ENCODE measurements around the gene PDLIM4.

The PDLIM4 gene

GRCh38 chr5:132245593-132245992, 11.9 kb upstream of the PDLIM4 start:
- Histone ChIP-seq H3K4me2 (ENCODE audit: insufficient read depth, low read length, poor library complexity, severe bottlenecking) (no peak overlapping the region), H3K14ac (ENCODE audit: low read length) (no peak overlapping the region), H3K79me1 (ENCODE audit: low read depth, low read length) (no peaks in the 10 kb centered on the region), H3K27ac (replicated peaks; ENCODE audit: low read length) (no peak overlapping the region), H2AK5ac (ENCODE audit: low read depth, low read length) (no peak overlapping the region), H2BK15ac (ENCODE audit: low read length) (no peak overlapping the region), H3K9ac (ENCODE audit: low read depth, low read length, poor library complexity) (no peak overlapping the region), H3K4me3 (ENCODE audit: low read length in 2 of 2) (no peak overlapping the region), H2BK5ac (ENCODE audit: low read length) (no peak overlapping the region), H3K18ac (ENCODE audit: low read length) (no peak overlapping the region), H3K9me3 (replicated peaks in 1 of 2; ENCODE audit: control insufficient read depth in 2 of 2, insufficient read depth in 1 of 2, low read depth in 1 of 2, low read length in 2 of 2) (no peaks in the 10 kb centered on the region), H2AFZ (ENCODE audit: low read length) (no peak overlapping the region), H3K23ac (ENCODE audit: low read depth, low read length, poor library complexity) (no peak overlapping the region), H3K4ac (ENCODE audit: low read length) (no peak overlapping the region), H4K91ac (ENCODE audit: low read depth, low read length, poor library complexity) (no peak overlapping the region), H2BK120ac (ENCODE audit: low read depth, low read length) (no peak overlapping the region), H2BK12ac (ENCODE audit: low read length) (no peak overlapping the region), H4K8ac (ENCODE audit: low read depth, low read length) (no peak overlapping the region), H3K4me1 (ENCODE audit: control insufficient read depth in 2 of 2, insufficient read depth in 1 of 2, low read depth in 1 of 2, low read length in 2 of 2) (peaks cover 0 to 2% of the 10 kb centered on the region in 2 donors), H3K36me3 (replicated peaks in 1 of 2; ENCODE audit: control insufficient read depth in 2 of 2, insufficient read depth in 2 of 2, low read length in 2 of 2) (no peaks in the 10 kb centered on the region), H3K27me3 (ENCODE audit: control insufficient read depth in 3 of 3, insufficient read depth in 3 of 3, low read depth in 1 of 3, low read length in 3 of 3) (no peaks in the 10 kb centered on the region)
- no peak for DNase-seq (ENCODE audit: low spot score)
- no CpG with 5 or more reads among the region's 1 CpG for WGBS, 2 donors (ENCODE audit: extremely low coverage in 2 of 2, insufficient read length in 2 of 2, insufficient replicate concordance in 1 of 2)

- DNase-seq (ENCODE audit: low spot score) = no peak
- no peaks in the 10 kb centered on the region for H3K9me3 ChIP-seq (replicated peaks in 1 of 2; ENCODE audit: control insufficient read depth in 2 of 2, insufficient read depth in 1 of 2, low read depth in 1 of 2, low read length in 2 of 2)
- H3K27ac ChIP-seq (replicated peaks; ENCODE audit: low read length) = no peak overlapping the region
- H3K14ac ChIP-seq (ENCODE audit: low read length) = no peak overlapping the region
- H2BK5ac ChIP-seq (ENCODE audit: low read length) = no peak overlapping the region
- H3K18ac ChIP-seq (ENCODE audit: low read length) = no peak overlapping the region
- H3K4me2 ChIP-seq (ENCODE audit: insufficient read depth, low read length, poor library complexity, severe bottlenecking) = no peak overlapping the region
- no peak overlapping the region for H3K4ac ChIP-seq (ENCODE audit: low read length)
- H2BK120ac ChIP-seq (ENCODE audit: low read depth, low read length) = no peak overlapping the region
- no peak overlapping the region for H2AK5ac ChIP-seq (ENCODE audit: low read depth, low read length)
- no peak overlapping the region for H2AFZ ChIP-seq (ENCODE audit: low read length)
- H2BK12ac ChIP-seq (ENCODE audit: low read length) = no peak overlapping the region
- H4K8ac ChIP-seq (ENCODE audit: low read depth, low read length) = no peak overlapping the region
- no peak overlapping the region for H3K9ac ChIP-seq (ENCODE audit: low read depth, low read length, poor library complexity)
- peaks cover 0 to 6% of the 10 kb centered on the region in 2 donors for H3K4me1 ChIP-seq (ENCODE audit: control insufficient read depth in 2 of 2, insufficient read depth in 1 of 2, low read depth in 1 of 2, low read length in 2 of 2)
- H3K36me3 ChIP-seq (replicated peaks in 1 of 2; ENCODE audit: control insufficient read depth in 2 of 2, insufficient read depth in 2 of 2, low read length in 2 of 2) = no peaks in the 10 kb centered on the region
- no peak overlapping the region for H2BK15ac ChIP-seq (ENCODE audit: low read length)
- no peak overlapping the region for H4K91ac ChIP-seq (ENCODE audit: low read depth, low read length, poor library complexity)
- H3K27me3 ChIP-seq (ENCODE audit: control insufficient read depth in 3 of 3, insufficient read depth in 3 of 3, low read depth in 1 of 3, low read length in 3 of 3) = no peaks in the 10 kb centered on the region
- H3K4me3 ChIP-seq (ENCODE audit: low read length in 2 of 2) = no peak overlapping the region
- H3K23ac ChIP-seq (ENCODE audit: low read depth, low read length, poor library complexity) = no peak overlapping the region
- H3K79me1 ChIP-seq (ENCODE audit: low read depth, low read length) = no peaks in the 10 kb centered on the region
These were observed 10.7 kb upstream of the PDLIM4 start for GRCh38 chr5:132246806-132247205.

GRCh38 chr5:132250547-132250946, 6.9 kb upstream of the PDLIM4 start:
- Histone ChIP-seq H3K4me1 (ENCODE audit: control insufficient read depth in 2 of 2, insufficient read depth in 1 of 2, low read depth in 1 of 2, low read length in 2 of 2) (peaks cover 0 to 6% of the 10 kb centered on the region in 2 donors), H4K8ac (ENCODE audit: low read depth, low read length) (no peak overlapping the region), H2BK15ac (ENCODE audit: low read length) (no peak overlapping the region), H2BK120ac (ENCODE audit: low read depth, low read length) (no peak overlapping the region), H3K18ac (ENCODE audit: low read length) (no peak overlapping the region), H3K14ac (ENCODE audit: low read length) (no peak overlapping the region), H2AK5ac (ENCODE audit: low read depth, low read length) (no peak overlapping the region), H3K36me3 (replicated peaks in 1 of 2; ENCODE audit: control insufficient read depth in 2 of 2, insufficient read depth in 2 of 2, low read length in 2 of 2) (no peaks in the 10 kb centered on the region), H3K27me3 (ENCODE audit: control insufficient read depth in 3 of 3, insufficient read depth in 3 of 3, low read depth in 1 of 3, low read length in 3 of 3) (no peaks in the 10 kb centered on the region), H3K23ac (ENCODE audit: low read depth, low read length, poor library complexity) (no peak overlapping the region), H3K9ac (ENCODE audit: low read depth, low read length, poor library complexity) (no peak overlapping the region), H2BK5ac (ENCODE audit: low read length) (no peak overlapping the region), H2BK12ac (ENCODE audit: low read length) (no peak overlapping the region), H3K27ac (replicated peaks; ENCODE audit: low read length) (no peak overlapping the region), H4K91ac (ENCODE audit: low read depth, low read length, poor library complexity) (no peak overlapping the region), H3K4me2 (ENCODE audit: insufficient read depth, low read length, poor library complexity, severe bottlenecking) (no peak overlapping the region), H3K79me1 (ENCODE audit: low read depth, low read length) (no peaks in the 10 kb centered on the region), H3K9me3 (replicated peaks in 1 of 2; ENCODE audit: control insufficient read depth in 2 of 2, insufficient read depth in 1 of 2, low read depth in 1 of 2, low read length in 2 of 2) (no peaks in the 10 kb centered on the region), H3K4ac (ENCODE audit: low read length) (no peak overlapping the region), H3K4me3 (ENCODE audit: low read length in 2 of 2) (no peak overlapping the region), H2AFZ (ENCODE audit: low read length) (no peak overlapping the region)
- no CpG with 5 or more reads among the region's 2 CpGs for WGBS, 2 donors (ENCODE audit: extremely low coverage in 2 of 2, insufficient read length in 2 of 2, insufficient replicate concordance in 1 of 2)
- DNase-seq (ENCODE audit: low spot score) = no peak

- Histone ChIP-seq H2AFZ (ENCODE audit: low read length) (no peak overlapping the region), H3K9me3 (replicated peaks in 1 of 2; ENCODE audit: control insufficient read depth in 2 of 2, insufficient read depth in 1 of 2, low read depth in 1 of 2, low read length in 2 of 2) (no peaks in the 10 kb centered on the region), H2BK15ac (ENCODE audit: low read length) (peak overlapping the region; percentile 89), H4K8ac (ENCODE audit: low read depth, low read length) (no peak overlapping the region), H3K27ac (replicated peaks; ENCODE audit: low read length) (no peak overlapping the region), H3K18ac (ENCODE audit: low read length) (peak overlapping the region; percentile 57), H2AK5ac (ENCODE audit: low read depth, low read length) (peak overlapping the region; percentile 33), H3K4ac (ENCODE audit: low read length) (no peak overlapping the region), H3K27me3 (ENCODE audit: control insufficient read depth in 3 of 3, insufficient read depth in 3 of 3, low read depth in 1 of 3, low read length in 3 of 3) (peaks cover 0 to 7% (median 1%) of the 10 kb centered on the region in 3 experiments), H3K4me1 (ENCODE audit: control insufficient read depth in 2 of 2, insufficient read depth in 1 of 2, low read depth in 1 of 2, low read length in 2 of 2) (peaks cover 0 to 6% of the 10 kb centered on the region in 2 donors), H3K23ac (ENCODE audit: low read depth, low read length, poor library complexity) (no peak overlapping the region), H3K79me1 (ENCODE audit: low read depth, low read length) (no peaks in the 10 kb centered on the region), H2BK120ac (ENCODE audit: low read depth, low read length) (no peak overlapping the region), H3K9ac (ENCODE audit: low read depth, low read length, poor library complexity) (no peak overlapping the region), H4K91ac (ENCODE audit: low read depth, low read length, poor library complexity) (no peak overlapping the region), H3K36me3 (replicated peaks in 1 of 2; ENCODE audit: control insufficient read depth in 2 of 2, insufficient read depth in 2 of 2, low read length in 2 of 2) (no peaks in the 10 kb centered on the region), H2BK12ac (ENCODE audit: low read length) (no peak overlapping the region), H3K4me3 (ENCODE audit: low read length in 2 of 2) (no peak overlapping the region), H2BK5ac (ENCODE audit: low read length) (no peak overlapping the region), H3K14ac (ENCODE audit: low read length) (peak overlapping the region; percentile 60), H3K4me2 (ENCODE audit: insufficient read depth, low read length, poor library complexity, severe bottlenecking) (no peak overlapping the region)
- no peak for DNase-seq (ENCODE audit: low spot score)
- WGBS, 2 donors (ENCODE audit: extremely low coverage in 2 of 2, insufficient read length in 2 of 2, insufficient replicate concordance in 1 of 2) = no CpG with 5 or more reads among the region's 10 CpGs
These were observed 6.2 kb upstream of the PDLIM4 start for GRCh38 chr5:132251220-132251725.
